Measurements from ENCODE around the gene EMX1. TPM values are rescaled to one million over a fixed set of nuclear protein-coding genes. Genes with fewer than 3 reads are reported as not detected.

EMX1 gene
- total RNA-seq, 1 donor from 2014 or later: 2.6 TPM

DNA sequence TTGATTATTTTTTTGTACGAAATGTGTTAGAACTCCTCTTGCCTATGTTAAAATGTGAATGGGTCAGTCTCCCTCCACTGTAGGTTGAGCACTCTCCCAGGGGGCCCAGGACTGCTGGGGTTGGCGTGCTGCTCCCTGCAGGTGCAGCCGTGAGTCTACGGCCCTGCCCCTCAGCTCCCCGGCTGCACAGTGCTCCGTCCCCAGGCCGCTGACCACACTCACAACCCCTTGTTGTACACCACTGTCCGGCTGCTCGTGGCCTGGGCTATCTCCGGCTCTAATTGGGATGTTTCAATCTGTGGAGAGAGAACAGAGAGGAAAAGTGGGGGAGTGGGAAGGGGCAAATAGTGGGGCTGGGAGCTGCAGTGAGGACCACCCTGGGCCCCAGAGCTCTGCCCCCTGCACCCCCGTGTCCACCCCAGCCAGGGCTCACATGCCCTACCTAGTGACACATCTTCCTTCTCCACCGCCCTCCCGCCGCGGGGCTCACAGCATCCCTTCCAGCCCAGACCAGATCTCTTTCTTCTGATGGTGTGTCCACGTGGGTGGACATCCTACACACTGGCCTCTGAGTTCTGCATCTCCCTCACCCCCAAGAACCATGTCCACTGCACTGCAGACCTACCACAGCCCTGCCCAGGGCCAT is 27.6 kb downstream of the EMX1 start:
- H3K4me3 ChIP-seq (ENCODE audit: low read depth, low read length): no peak overlapping the region
- no peak for DNase-seq (ENCODE audit: low read depth)
- TF ChIP-seq, protein P1, sequence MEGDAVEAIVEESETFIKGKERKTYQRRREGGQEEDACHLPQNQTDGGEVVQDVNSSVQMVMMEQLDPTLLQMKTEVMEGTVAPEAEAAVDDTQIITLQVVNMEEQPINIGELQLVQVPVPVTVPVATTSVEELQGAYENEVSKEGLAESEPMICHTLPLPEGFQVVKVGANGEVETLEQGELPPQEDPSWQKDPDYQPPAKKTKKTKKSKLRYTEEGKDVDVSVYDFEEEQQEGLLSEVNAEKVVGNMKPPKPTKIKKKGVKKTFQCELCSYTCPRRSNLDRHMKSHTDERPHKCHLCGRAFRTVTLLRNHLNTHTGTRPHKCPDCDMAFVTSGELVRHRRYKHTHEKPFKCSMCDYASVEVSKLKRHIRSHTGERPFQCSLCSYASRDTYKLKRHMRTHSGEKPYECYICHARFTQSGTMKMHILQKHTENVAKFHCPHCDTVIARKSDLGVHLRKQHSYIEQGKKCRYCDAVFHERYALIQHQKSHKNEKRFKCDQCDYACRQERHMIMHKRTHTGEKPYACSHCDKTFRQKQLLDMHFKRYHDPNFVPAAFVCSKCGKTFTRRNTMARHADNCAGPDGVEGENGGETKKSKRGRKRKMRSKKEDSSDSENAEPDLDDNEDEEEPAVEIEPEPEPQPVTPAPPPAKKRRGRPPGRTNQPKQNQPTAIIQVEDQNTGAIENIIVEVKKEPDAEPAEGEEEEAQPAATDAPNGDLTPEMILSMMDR (IDR thresholded peaks at IDR 0.05; ENCODE audit: insufficient read depth, low read length, poor library complexity, severe bottlenecking): no peak
- no peaks in the 10 kb centered on the region for H3K36me3 ChIP-seq (ENCODE audit: control insufficient read depth, insufficient read depth, low read length)
- H3K27me3 ChIP-seq (ENCODE audit: control insufficient read depth, insufficient read depth, low read length): no peaks in the 10 kb centered on the region

DNA sequence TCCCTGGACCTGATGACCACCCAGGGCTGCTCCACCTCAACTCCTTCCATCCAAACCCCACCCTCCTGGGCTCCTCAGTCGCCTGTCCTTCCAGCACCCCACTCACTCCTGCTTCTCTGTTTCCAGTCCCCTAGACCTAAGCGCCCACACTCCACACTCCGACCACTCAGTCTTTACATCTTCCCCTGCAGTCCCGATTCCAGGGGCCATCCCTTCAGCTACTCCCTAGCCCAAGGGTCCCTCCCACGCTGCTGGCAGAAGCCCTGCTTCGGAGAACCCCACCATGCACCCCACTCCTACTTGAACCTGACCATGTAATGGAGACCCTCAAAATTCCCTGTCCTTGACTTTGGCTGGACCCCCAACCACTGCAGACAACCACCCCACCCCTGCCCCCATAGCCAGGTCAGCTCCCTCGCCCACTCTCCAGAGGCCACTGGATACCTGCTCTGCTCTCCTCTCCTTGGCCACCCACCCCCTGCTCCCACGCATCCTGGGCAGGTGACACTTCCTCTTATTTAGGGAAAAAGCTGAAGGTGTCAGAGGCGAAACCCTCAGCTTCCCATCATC is 28.2 kb downstream of the EMX1 start:
- TF ChIP-seq, protein P1 (IDR thresholded peaks at IDR 0.05; ENCODE audit: insufficient read depth, low read length, poor library complexity, severe bottlenecking): no peak
- no peaks in the 10 kb centered on the region for H3K27me3 ChIP-seq (ENCODE audit: control insufficient read depth, insufficient read depth, low read length)
- no peaks in the 10 kb centered on the region for H3K36me3 ChIP-seq (ENCODE audit: control insufficient read depth, insufficient read depth, low read length)
- no peak for DNase-seq (ENCODE audit: low read depth)
- H3K4me3 ChIP-seq (ENCODE audit: low read depth, low read length): no peak overlapping the region

DNA sequence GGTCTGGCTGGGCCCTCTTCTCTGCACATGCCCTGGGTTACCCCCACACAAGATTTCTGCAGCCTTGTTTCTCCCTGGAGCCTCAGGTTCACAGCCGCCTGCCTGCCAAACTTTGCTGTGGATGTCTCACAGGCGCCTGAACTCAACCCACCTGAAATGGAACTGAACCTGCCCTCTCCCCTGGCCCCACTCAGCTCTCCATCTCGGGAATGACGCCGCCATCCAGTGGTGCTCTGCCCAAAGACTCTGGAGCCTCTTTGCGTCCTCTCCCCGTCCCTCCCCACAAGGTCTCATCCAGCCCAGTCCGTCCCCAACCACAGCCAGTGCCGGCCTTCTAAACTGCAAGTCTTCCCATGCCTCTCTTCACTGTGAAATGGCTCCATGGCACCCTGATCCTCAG is 29.1 kb downstream of the EMX1 start:
- TF ChIP-seq, protein P1 (IDR thresholded peaks at IDR 0.05; ENCODE audit: insufficient read depth, low read length, poor library complexity, severe bottlenecking): no peak
- Histone ChIP-seq H3K36me3 (ENCODE audit: control insufficient read depth, insufficient read depth, low read length) (no peaks in the 10 kb centered on the region), H3K4me3 (ENCODE audit: low read depth, low read length) (no peak overlapping the region)

DNA sequence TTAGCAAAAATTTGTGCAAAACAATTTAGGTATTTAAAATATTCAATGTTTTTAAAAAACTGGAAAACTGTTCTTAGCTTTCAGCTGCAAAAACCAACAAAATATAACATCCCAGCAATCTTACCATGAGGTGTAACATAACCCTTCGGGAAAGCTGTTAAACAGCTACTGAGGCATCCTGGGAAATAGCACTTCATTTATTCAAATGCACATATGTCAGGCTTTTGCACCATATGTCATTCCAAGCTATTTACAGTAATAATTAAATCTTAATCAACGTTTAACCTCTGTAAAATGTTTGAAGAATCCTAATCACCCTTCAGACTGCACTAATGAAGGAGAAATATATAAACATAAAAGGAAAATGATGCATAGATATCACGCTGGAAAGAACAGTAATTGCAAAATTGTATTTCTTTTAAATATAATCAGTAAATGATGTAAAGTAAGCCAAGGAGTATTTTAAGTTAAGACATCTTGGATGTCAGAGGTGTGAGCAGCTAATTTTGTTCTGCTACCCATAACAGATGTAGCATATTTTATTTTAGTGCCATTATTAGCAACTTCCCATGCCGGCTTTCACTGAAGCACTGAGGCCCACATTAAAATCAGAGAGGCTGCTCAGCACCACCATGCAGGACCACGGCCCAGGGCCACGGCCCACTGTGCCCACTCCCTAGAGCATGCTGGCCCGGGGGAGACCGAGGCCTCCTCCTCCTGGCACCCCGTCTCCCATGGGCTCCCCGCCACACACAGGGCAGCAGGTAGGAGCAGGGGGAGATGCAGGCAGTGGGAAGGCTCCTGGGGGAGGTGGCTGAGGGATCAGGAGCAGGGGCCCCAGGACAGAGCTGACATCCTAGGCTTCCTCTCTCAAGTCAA is 30.9 kb downstream of the EMX1 start:
- Histone ChIP-seq H3K36me3 (ENCODE audit: control insufficient read depth, insufficient read depth, low read length) (no peaks in the 10 kb centered on the region), H3K27me3 (ENCODE audit: control insufficient read depth, insufficient read depth, low read length) (no peaks in the 10 kb centered on the region), H3K4me3 (ENCODE audit: low read depth, low read length) (no peak overlapping the region)
- no peak for DNase-seq (ENCODE audit: low read depth)
- TF ChIP-seq, protein P1 (IDR thresholded peaks at IDR 0.05; ENCODE audit: insufficient read depth, low read length, poor library complexity, severe bottlenecking): no peak

More for the DNA sequence above, 29.1 kb downstream of the EMX1 start:
- no peak for DNase-seq (ENCODE audit: low read depth)
- H3K27me3 ChIP-seq (ENCODE audit: control insufficient read depth, insufficient read depth, low read length): no peaks in the 10 kb centered on the region

DNA sequence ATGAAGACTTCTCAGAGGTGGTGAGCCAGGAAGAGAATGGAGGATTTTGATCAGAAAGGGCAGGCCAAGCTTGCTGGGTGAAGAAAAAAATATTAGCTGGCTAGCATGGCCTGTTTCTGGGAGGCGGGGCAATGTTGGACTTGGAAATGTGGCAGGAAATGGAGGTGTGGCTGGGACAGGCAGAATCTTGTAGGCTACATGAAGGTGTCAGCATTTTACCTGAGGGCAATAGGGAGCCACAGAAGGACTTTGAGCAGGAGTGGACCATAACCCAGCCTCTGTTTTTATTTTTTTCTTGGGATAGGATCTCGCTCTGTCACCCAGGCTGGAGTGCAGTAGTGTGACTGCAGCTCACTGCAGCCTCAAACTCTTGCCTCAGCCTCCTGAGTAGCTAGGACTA is 31.7 kb downstream of the EMX1 start:
- TF ChIP-seq, protein P1 (IDR thresholded peaks at IDR 0.05; ENCODE audit: insufficient read depth, low read length, poor library complexity, severe bottlenecking): no peak
- H3K36me3 ChIP-seq (ENCODE audit: control insufficient read depth, insufficient read depth, low read length): no peaks in the 10 kb centered on the region
- H3K4me3 ChIP-seq (ENCODE audit: low read depth, low read length): no peak overlapping the region
- H3K27me3 ChIP-seq (ENCODE audit: control insufficient read depth, insufficient read depth, low read length): no peaks in the 10 kb centered on the region
- DNase-seq (ENCODE audit: low read depth): no peak
